Measurements from ENCODE around the gene GNAI3.
"Not testable (repeated sequence)": the region's sequence is repeated elsewhere in the genome, so short reads cannot be mapped to it uniquely, and the experiment has no call there.

Gene GNAI3

DNA sequence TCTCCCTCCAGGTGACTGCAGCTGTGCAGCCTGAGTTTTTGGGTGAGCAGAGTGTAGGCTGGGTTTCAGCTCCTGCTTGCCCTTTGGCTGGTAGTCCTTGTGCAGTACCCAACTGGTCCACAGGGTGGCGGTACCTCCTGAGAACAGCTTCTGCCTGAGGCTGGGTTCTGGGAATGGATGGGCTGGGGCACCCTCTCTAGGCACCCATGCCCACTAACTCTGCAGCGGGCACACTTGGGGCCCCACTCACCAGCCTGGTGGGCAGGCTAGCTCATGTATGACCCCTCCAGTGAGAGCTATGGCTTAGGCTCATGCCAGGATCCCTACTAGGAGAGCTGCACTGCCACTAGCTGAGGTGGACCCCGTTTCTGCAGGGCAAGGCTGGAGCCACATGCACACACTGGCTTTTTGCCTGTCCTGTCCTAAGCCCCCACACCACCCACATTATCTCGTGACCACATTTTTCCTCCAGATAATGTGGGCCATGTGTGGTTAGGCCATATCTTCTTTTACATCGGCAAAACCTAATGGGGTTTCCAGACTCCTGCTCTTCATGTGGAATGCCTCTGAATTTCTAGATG lies 92.0 kb downstream of the GNAI3 start:
- peak; percentile 88 for DNase-seq

DNA sequence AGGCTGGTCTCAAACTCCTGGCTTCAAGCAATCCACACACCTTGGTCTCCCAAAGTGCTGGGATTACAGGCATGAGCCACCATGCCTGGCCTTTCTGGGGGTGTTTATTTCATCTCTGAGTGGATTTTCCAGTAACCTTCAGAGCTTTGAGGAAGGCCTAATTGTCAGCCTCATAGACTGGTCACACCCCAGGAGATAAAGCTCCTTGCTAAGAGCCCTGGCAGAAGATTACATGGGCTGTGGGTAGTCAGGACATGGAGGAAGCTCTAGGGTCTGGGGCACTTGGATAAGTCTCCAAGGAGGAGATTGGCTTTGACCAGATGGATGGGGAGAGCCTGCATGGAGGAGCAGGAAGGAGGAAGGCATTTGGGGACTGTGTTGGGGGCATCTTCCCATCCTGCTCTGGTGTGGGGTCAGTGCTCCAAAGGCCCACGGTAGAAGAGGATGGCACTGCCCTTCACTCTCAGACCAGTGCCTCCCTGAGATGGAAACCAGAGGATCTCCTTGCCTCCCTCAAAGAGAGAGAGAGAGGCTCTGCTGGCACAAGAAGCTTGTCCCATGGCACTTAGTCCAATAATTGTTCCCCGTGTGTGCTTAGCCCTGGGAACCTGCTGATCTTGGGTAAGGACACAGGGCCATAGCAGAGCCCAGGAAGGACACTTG lies 92.8 kb downstream of the GNAI3 start:
- no peak for DNase-seq

DNA sequence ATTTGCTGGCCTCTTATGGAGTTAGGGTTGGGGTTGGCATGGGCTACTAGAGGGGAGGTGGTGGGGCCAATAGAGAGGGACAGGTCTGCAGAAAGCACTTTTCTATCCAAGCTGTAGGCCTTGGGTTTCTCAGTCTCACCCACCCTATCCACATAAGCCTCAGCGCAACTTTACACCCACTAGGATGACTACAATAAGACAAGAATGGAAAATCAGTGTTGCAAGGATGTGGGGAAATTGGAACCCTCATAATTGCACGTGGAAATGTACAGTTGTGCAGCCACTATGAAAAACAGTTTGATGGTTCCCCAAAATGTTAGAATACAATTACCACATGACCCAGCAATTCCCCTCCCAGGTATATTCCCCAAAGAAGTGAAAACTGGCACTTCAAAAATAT lies 93.4 kb downstream of the GNAI3 start:
- DNase-seq = no peak

DNA sequence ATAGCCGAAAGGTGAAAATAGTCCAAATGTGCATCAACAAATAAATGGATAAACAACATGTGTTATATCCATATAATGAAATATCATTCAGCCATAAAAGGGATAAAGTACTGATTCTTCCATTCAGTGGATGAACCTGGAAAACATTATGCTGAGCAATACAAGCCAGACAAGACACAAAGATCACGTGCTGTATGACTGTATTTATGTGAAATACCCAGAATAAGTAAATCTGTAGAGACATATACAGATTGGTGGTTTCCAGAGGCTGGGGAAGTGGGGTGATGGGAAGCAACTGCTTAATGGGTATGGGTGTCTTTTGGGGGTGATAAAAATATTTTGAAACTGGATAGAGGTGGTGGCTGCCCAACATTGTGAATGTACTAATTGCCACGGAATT lies 94.2 kb downstream of the GNAI3 start:
- no peak for DNase-seq

DNA sequence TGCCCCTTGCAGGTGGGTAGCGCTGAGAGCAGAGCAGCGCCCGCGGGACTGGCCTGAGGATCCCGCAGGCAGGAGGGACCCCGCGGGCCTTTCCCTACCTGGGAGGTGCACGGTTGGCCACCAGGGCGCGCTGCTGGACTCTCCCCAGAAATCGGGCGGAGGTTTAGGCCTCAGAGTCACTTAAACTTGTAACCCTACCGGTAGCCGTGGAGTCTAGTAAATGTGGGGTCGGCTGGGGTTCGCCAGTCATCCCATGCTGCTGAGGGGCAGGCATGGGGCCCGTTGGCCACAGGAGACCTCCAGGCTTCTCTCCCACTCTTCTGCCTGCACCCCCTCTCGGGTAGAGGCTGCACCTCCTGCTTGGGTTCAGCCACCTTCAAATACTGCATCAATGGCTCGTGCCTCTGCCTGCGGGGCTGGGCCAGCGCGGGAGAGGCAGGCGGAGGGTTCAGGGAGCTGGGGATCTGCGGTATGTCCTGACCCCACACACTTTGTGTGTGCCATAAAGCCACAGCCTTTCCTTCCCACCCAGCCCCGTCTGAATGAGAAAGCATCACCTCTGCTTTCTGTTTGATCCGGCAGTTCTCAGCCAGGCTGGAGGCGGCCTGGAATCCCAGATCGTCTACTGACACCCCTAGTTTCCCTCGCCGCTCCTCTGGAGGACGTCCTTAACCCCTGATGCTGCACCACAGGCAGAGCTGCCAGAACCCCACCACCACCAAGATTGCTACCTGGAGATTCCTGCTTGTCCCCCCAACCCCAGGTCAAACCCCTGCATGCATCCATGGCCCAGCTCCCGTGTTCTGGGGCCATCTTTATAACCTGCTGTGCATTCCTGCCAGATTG lies 95.2 kb downstream of the GNAI3 start:
- peak; percentile 84 for DNase-seq

DNA sequence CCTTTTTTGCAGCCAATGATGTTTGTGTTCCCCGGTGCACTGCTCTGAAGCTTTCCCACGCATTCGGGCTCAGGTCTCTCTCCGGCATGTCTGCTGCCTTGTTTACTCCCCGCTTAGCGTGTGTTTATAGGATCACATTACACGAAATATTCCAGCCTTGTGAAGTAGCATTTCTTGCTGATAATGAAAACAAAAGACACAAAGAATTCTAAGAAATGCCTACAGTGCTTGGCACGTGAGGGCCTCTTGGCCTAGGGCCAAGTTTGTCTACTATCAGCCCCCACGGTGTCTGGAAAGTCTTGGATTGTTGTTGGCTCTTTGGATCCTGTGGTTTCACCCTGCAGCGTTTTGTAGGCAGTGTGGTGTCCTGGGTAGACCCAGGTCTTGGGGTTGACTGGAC lies 96.3 kb downstream of the GNAI3 start:
- DNase-seq = no peak

DNA sequence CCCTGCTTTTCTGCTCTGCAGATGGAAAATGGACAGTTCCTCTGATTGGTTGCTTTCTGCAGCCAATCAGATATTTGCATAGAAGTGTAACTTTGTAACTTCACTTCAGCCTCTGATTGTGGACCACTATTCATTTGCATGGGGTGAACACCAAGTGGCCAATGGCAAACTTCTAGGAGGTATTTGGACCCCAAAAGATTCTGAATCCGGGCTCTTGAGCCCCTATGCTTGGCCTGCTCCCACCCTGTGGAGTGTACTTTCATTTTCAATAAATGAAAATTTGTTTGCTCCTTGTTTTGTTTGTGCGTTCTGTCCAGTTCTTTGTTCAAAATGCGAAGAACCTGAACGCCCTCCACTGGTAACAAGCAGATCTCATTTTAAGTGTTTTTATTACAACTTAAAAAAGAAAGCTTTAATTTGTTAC lies 101.1 kb downstream of the GNAI3 start:
- DNase-seq = no peak

DNA sequence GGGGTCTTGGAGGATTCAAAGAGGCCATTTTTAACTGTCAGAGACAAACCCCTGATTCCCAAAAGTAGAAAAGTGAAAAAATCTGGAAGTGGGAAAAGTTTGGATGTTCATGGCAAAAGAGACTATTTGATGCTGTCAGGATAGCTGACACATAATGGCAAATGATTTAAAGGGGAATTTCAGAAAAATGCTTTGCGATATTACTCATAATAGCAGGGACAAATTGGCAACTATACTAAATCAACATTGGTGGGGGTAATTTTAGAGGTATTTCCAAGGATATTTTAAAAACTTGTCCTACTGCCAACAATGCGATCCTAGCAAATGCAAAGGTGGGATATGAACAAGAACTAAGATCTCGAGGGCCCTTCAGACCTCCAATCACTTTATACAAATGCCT lies 102.2 kb downstream of the GNAI3 start:
- no peak for DNase-seq

DNA sequence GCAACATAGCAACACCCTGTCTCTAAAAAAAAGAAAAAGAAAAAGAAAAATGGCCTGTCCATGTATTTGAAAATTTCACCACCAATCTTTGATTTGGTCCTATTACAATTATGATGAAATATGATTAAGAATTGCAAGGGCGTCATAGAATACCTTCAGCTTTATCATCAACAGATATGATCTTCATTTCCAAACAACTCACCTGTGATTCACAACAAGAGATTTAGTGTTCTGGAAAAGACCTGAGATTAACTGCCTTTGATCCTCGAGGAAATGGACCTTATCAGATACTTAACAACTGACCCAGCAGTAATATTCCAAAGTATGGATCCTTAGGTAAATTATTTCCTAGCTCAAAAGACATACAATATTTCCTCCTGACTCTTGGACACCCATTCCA lies 104.0 kb downstream of the GNAI3 start:
- DNase-seq = no peak

DNA sequence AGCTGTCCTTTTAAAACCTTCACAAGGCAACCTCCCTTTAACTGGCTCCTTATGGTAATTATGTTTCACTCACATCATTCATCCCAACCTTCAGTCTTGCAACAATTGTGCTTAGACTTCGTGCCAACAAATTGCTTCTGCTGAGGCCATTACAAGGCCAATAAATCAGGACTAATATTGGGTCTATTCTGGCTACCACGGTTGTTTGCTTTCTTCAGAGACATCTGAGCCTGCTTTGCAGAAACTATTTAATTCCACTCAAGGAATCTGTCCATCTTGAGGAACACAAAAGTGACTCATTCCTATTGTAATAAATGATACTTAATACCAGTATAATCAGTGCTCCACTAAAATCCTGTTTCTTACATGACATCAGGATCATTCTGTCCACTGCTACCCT lies 104.9 kb downstream of the GNAI3 start:
- no peak for DNase-seq

DNA sequence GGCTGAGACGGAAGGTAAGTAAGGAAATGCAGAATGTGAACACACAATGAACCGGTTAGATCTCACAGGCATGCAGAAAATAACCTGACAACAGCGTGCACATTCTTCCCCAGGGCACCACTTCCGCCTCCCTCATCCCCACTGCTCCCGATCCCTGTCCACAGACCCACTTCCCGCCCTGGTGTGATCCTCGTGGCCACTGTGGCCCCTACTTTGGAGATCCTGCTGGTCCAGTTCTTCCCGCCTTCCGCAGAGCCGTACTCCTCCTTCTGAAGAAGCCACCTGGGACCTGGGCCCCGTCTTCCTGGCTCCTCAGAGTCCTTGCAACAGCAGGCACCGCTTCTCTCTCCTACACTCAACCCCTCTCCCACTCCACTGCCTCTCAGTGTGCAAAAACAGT lies 106.1 kb downstream of the GNAI3 start:
- DNase-seq = no peak

DNA sequence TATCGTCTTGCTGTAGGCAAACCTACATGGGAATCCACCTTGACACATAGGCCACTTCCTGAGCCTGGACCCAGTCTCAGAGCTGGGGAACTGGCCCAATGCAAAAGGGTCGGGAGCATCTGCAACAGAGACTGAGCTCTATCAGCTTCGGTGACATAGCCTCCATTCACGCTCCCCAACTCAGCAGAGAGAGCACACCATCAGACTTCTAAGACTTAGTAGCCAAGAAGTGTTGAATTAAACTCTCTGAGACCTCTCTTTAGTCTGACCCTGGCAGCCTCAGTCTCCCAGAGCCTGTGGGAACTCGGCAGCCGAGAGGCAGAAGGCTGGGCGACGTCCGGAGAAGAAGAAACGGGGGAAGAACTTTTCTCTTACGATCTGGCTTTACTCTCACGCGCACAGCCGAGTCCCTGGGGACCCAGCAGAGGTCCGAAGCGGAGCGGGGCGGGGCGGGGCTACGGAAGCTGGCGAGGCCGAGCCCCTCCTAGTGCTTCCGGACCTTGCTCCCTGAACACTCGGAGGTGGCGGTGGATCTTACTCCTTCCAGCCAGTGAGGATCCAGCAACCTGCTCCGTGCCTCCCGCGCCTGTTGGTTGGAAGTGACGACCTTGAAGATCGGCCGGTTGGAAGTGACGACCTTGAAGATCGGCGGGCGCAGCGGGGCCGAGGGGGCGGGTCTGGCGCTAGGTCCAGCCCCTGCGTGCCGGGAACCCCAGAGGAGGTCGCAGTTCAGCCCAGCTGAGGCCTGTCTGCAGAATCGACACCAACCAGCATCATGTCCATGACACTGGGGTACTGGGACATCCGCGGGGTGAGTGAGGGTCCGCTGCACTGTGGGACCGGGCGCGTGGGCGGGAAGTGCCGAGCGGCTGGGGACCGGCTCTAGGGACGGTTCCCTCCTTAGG lies 107.5 kb downstream of the GNAI3 start, which contains the start of gene GSTM4:
Gene GSTM4 (plus strand): TSS at position 485 of the 905 bp plus-strand sequence. CDS start 291 bp downstream, at position 776.
- DNase-seq = peak; percentile 61

DNA sequence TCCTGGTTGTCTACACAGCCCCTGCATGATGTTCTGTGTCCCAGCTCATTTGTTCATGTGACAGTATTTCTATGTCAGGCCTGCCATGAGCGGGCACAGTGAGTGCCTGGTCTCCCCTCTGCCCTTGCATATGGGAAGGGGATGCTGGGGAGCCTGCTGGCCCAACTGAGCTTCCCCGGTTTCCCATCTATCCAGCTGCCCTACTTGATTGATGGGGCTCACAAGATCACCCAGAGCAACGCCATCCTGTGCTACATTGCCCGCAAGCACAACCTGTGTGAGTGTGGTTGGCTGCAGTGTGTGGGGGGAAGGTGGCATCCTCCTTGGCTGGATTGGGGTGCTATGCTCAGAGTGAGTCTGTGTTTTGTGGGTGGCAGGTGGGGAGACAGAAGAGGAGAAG lies 109.0 kb downstream of the GNAI3 start:
- no peak for DNase-seq

DNA sequence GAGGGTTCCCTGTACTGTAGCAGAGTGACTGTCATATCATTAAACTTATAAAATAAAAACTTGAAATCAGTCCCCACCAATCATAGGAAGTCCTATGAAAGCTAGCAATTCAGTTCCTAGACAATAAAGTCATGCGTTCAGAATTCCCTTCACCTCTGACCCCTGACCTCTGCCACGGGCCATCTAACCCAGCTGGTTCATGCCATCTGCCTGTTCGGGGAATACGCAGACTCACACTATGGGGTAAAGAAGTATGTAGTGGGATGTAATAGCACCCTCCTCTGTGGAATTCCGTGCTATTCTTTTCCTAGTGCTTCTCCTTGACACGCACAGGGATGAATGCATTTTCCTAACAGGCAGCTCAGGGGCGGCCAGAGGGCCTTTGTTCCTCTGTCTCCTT lies 109.6 kb downstream of the GNAI3 start:
- no peak for DNase-seq

DNA sequence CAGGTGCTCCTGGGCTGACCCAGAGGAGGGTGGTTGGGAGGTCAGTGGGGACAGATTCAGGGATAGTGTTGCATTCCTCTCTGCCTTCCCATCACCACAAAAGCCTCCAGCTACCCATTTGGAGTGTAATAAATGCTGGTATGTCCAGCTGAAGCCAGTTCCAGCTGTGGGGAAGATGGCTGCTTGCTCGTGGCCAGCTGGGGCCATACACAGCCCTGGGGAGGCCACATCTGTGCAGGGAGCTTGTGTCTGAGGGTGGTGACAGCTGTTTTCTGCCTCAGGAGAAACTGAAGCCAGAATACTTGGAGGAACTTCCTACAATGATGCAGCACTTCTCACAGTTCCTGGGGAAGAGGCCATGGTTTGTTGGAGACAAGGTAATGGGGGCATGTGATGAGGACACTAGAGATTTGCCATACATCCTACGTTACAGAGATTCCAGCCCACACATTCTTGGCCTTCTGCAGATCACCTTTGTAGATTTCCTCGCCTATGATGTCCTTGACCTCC lies 110.2 kb downstream of the GNAI3 start:
- DNase-seq = no peak

DNA sequence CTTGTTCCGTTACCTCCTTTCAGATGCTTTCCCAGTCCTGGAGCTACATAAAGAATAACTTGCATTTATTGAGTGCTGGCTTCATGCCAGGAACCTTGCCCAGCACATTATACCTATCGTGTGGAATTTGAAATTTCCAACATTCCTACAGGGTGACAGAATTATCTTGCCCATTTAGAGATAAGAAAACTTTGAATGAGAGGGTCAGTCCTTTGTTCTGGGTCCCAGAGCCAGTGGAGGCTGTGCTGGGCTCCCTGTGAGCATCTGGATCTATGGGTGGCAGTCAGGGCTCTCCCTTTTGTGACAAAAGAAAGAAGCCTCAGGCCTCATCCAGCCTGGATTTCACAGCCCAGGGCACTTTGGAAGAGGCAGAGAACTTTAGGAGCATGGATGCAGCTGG lies 110.7 kb downstream of the GNAI3 start:
- no peak for DNase-seq

DNA sequence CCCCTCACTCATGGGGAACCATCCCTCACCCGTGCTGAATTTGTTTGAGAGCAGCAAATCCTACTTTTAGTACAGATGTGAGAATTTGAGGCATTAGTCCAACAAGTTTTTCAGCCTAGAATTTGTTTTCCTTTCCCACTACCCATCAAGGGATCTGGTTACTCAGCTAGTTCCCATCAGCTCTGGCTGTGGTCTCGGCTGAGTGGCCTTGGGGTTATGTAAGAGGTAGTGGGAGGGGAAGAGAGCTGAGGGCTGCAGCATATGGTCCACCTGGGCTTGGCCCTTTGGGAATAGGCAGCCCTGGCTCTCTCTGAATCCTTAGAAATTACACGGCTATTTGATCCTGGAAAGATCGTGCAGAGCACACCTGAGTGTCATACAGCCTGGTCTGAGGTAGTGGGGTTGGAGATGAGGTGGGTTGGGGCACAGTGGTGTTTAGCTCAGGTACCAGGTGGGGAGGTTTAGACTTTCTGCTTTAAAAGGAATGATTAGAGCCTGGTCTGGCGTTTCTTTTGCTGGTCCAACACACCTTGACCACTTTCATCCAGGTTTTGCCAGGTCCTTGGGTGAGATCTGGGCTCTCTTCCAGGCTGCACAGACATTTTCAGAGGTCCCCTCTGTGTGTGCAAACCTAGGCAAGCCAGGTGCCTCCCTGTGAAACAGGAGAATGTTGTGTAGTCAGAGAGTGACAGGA lies 111.7 kb downstream of the GNAI3 start:
- DNase-seq = no peak

DNA sequence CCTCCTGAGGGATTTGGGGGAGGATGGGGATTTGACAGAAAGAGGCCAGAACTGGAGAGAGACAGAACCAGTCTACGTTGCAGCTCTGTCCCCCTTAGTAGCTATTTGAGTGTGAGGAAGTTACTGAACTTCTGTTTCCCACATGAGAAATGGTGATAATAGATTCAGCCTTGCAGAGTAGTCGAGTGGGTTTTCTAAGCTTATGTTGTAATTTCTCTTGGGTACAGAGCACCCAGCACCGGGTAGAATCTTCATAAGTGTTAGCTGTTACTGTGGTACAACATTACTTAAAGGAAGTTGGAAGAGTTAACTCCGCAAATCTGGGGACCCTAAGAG lies 112.2 kb downstream of the GNAI3 start:
- DNase-seq = not testable (repeated sequence)

DNA sequence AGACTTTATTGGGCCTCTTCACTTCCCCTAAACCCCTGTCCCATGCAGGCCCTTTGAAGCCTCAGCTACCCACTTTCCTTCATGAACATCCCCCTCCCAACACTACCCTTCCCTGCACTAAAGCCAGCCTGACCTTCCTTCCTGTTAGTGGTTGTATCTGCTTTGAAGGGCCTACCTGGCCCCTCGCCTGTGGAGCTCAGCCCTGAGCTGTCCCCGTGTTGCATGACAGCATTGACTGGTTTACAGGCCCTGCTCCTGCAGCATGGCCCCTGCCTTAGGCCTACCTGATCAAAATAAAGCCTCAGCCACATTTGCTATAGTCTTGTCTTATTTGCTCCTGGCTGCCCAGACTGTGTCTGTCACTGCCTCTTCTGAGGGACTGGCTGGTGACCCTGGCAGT lies 113.0 kb downstream of the GNAI3 start:
- no peak for DNase-seq

DNA sequence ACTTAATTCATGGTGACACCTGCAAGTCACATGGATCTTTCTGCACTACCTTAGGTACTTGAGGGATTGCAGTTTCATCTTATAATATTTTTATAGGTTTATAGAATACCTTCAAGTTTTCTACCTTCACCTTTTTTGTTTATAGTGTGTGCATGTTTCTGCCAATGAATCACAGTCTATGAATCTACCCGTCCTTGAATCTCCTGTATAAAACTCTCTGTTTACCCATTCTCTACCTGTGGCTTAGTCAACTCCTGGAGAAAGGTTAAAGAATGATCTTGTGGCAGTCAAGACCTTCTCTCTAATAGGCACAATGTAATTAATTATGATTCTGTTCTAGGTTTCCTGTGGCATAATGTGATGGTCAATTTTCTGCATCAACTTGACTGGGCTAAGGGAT lies 116.3 kb downstream of the GNAI3 start:
- DNase-seq = no peak

DNA sequence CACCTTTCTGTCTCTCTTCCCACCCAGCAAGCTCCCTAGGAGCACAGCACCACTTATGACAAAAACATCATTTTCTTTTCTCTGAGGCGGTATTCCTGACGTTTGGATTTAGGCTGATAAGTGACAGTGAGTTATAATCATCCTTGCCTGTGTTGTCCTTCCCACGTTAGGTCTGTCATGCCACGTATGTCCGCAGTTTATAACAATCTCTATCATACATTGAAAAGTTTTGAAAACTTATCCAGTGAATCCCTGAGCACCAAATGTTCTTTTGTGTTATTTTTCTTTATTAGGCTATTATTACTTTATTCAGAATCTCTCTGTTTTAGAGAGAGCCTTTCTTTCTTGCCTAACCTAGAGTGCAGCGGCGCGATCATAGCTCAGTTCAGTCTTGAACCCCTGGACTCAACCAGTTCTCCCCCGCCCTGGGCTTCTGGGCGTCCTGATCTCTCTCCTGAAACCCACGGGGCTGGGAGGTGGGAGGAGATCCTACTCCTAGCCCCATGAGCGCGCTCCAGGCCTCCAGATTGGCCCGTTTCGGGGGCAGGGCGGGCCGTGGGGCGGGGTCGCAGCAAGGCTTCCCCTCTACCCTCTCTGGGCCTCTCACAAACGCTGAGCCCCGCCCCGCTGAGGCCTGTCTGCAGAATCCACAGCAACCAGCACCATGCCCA lies 119.2 kb downstream of the GNAI3 start, which contains the start of gene GSTM2:
Gene GSTM2 (plus strand): TSS at position 606 of the 671 bp plus-strand sequence. CDS start 59 bp downstream, at position 665.
- peak; percentile 75 for DNase-seq

Measured in CD4-positive, alpha-beta T cell treated with Interleukin-17A for 1 hour (primary cell).